ENCODE measurements around the gene TBC1D13. TPM values are rescaled to one million over a fixed set of nuclear protein-coding genes. Genes with fewer than 3 reads are reported as not detected.

TBC1D13 gene
- total and polyA plus RNA-seq, 2 of the 13 experiments (the other 11 are each of a cell fraction or from before 2014, with no cell fraction given): 17.9 to 19.7 TPM

- TF ChIP-seq PLRG1 (conservative IDR thresholded peaks at IDR 0.05) (no peak), CC2D1A (CRISPR knock-in tag; IDR thresholded peaks at IDR 0.05) (no peak), SALL2 (CRISPR knock-in tag; IDR thresholded peaks at IDR 0.05) (no peak; the same call in 1 of the 2 replicates), PBX3 (CRISPR knock-in tag; IDR thresholded peaks at IDR 0.05; ENCODE audit: borderline replicate concordance) (0 out of 2 replicates have a peak, but pooled peaks have one; percentile 29), ZNF263 (CRISPR knock-in tag; IDR thresholded peaks at IDR 0.05) (peak; percentile 57; the same call in 1 of the 2 replicates), NR2C2 (CRISPR knock-in tag; IDR thresholded peaks at IDR 0.05; ENCODE audit: borderline replicate concordance) (no peak), RBFOX2 (IDR thresholded peaks at IDR 0.05; ENCODE audit: low read depth, low read length) (peak; percentile 74), NR1H2 (CRISPR knock-in tag; IDR thresholded peaks at IDR 0.05; ENCODE audit: borderline replicate concordance, low read depth) (no peak), NPAS2 (CRISPR knock-in tag; IDR thresholded peaks at IDR 0.05; ENCODE audit: borderline replicate concordance) (no peak), TFAP4 (IDR thresholded peaks at IDR 0.05; ENCODE audit: borderline replicate concordance, low read depth) (peak; percentile 26; the same call in 1 of the 2 replicates), AKNA (CRISPR knock-in tag; IDR thresholded peaks at IDR 0.05; ENCODE audit: borderline replicate concordance) (no peak), SNAPC4 (CRISPR knock-in tag; IDR thresholded peaks at IDR 0.05) (no peak), CHD4 (IDR thresholded peaks at IDR 0.05; ENCODE audit: borderline replicate concordance, low read length) (no peak), MIER2 (CRISPR knock-in tag; IDR thresholded peaks at IDR 0.05) (no peak), GABPB1 (CRISPR knock-in tag; IDR thresholded peaks at IDR 0.05) (peak; percentile 47; the same call in 1 of the 2 replicates), ZNF678 (CRISPR knock-in tag; IDR thresholded peaks at IDR 0.05) (no peak), ZNF510 (CRISPR knock-in tag; IDR thresholded peaks at IDR 0.05; ENCODE audit: low read depth) (no peak)
Observed at GRCh38 chr9:128818839-128819715, 32.0 kb downstream of the TBC1D13 start (continued).
